ENCODE results near the gene JUNB.

JUNB gene

GRCh38 chr19:12778905-12779161, 12.5 kb upstream of the JUNB start:
- Histone ChIP-seq H3K4me2 (ENCODE audit: low read length) (peak overlapping the region; percentile 97), H2BK12ac (ENCODE audit: low read length) (peak overlapping the region; percentile 90), H3K36me3 (ENCODE audit: control insufficient read depth in 1 of 2, insufficient read depth in 2 of 2, low read length in 2 of 2) (peaks cover 0 to 4% of the 10 kb centered on the region in 2 experiments), H3K27me3 (ENCODE audit: insufficient read depth, low read length) (no peaks in the 10 kb centered on the region), H4K8ac (ENCODE audit: low read depth, low read length) (peak overlapping the region; percentile 89), H4K91ac (ENCODE audit: low read depth, low read length) (peak overlapping the region; percentile 93), H3K4ac (ENCODE audit: low read depth, low read length) (peak overlapping the region; percentile 18), H3K4me1 (ENCODE audit: control insufficient read depth in 1 of 2, insufficient read depth in 2 of 2, low read length in 2 of 2) (peaks cover 33 to 37% of the 10 kb centered on the region in 2 experiments), H2BK120ac (ENCODE audit: insufficient read depth, low read length, poor library complexity) (peak overlapping the region; percentile 69), H2BK5ac (ENCODE audit: low read depth, low read length, poor library complexity) (peak overlapping the region; percentile 86), H3K79me1 (ENCODE audit: low read length) (peaks cover 42% of the 10 kb centered on the region), H2AK5ac (ENCODE audit: low read length) (peak overlapping the region; percentile 88), H3K9me3 (ENCODE audit: insufficient read depth, low read depth, low read length) (no peaks in the 10 kb centered on the region), H3K23ac (ENCODE audit: low read length) (no peak overlapping the region), H3K27ac (ENCODE audit: low read depth, low read length) (peak overlapping the region; percentile 72), H3K14ac (ENCODE audit: low read length) (peak overlapping the region; percentile 73), H3K79me2 (ENCODE audit: control insufficient read depth, insufficient read depth, low read length, poor library complexity) (peaks cover 13% of the 10 kb centered on the region), H3K18ac (ENCODE audit: low read length) (peak overlapping the region; percentile 94), H3K9ac (ENCODE audit: low read length) (no peak overlapping the region), H4K12ac (ENCODE audit: low read depth, low read length) (peak overlapping the region; percentile 15), H2AFZ (ENCODE audit: insufficient read depth, low read length, poor library complexity) (no peak overlapping the region), H3K4me3 (ENCODE audit: low read depth, low read length) (no peak overlapping the region)
- WGBS (ENCODE audit: extremely low coverage, insufficient coverage, insufficient read length) = no CpG with 5 or more reads among the region's 6 CpGs
- DNase-seq = no peak

- H3K4me3 ChIP-seq (ENCODE audit: low read depth, low read length) = no peak overlapping the region
- H3K4me1 ChIP-seq (ENCODE audit: control insufficient read depth in 1 of 2, insufficient read depth in 2 of 2, low read length in 2 of 2) = peaks cover 34 to 41% of the 10 kb centered on the region in 2 experiments
- H3K79me1 ChIP-seq (ENCODE audit: low read length) = peaks cover 45% of the 10 kb centered on the region
- H3K9ac ChIP-seq (ENCODE audit: low read length) = no peak overlapping the region
- H3K79me2 ChIP-seq (ENCODE audit: control insufficient read depth, insufficient read depth, low read length, poor library complexity) = peaks cover 15% of the 10 kb centered on the region
- peak overlapping the region; percentile 86 for H2BK5ac ChIP-seq (ENCODE audit: low read depth, low read length, poor library complexity)
- H2AK5ac ChIP-seq (ENCODE audit: low read length) = peak overlapping the region; percentile 88
- H3K27ac ChIP-seq (ENCODE audit: low read depth, low read length) = peak overlapping the region; percentile 72
- H3K9me3 ChIP-seq (ENCODE audit: insufficient read depth, low read depth, low read length) = no peaks in the 10 kb centered on the region
- H2BK12ac ChIP-seq (ENCODE audit: low read length) = peak overlapping the region; percentile 90
- H4K8ac ChIP-seq (ENCODE audit: low read depth, low read length) = peak overlapping the region; percentile 89
- H4K91ac ChIP-seq (ENCODE audit: low read depth, low read length) = peak overlapping the region; percentile 93
- H3K36me3 ChIP-seq (ENCODE audit: control insufficient read depth in 1 of 2, insufficient read depth in 2 of 2, low read length in 2 of 2) = peaks cover 0 to 2% of the 10 kb centered on the region in 2 experiments
- H3K18ac ChIP-seq (ENCODE audit: low read length) = peak overlapping the region; percentile 94
- H3K4me2 ChIP-seq (ENCODE audit: low read length) = no peak overlapping the region
- no peak for DNase-seq
- H3K27me3 ChIP-seq (ENCODE audit: insufficient read depth, low read length) = no peaks in the 10 kb centered on the region
- peak overlapping the region; percentile 18 for H3K4ac ChIP-seq (ENCODE audit: low read depth, low read length)
- H2BK120ac ChIP-seq (ENCODE audit: insufficient read depth, low read length, poor library complexity) = peak overlapping the region; percentile 69
- H3K14ac ChIP-seq (ENCODE audit: low read length) = peak overlapping the region; percentile 67
- H2AFZ ChIP-seq (ENCODE audit: insufficient read depth, low read length, poor library complexity) = no peak overlapping the region
- no CpG with 5 or more reads among the region's 15 CpGs for WGBS (ENCODE audit: extremely low coverage, insufficient coverage, insufficient read length)
- peak overlapping the region; percentile 15 for H4K12ac ChIP-seq (ENCODE audit: low read depth, low read length)
- H3K23ac ChIP-seq (ENCODE audit: low read length) = no peak overlapping the region
These were observed 11.9 kb upstream of the JUNB start for GRCh38 chr19:12779162-12779993.

- peak overlapping the region; percentile 56 for H3K4ac ChIP-seq (ENCODE audit: low read depth, low read length)
- H4K91ac ChIP-seq (ENCODE audit: low read depth, low read length) = peak overlapping the region; percentile 100
- peak overlapping the region; percentile 70 for H3K4me3 ChIP-seq (ENCODE audit: low read depth, low read length)
- H3K14ac ChIP-seq (ENCODE audit: low read length) = peak overlapping the region; percentile 91
- H3K4me1 ChIP-seq (ENCODE audit: control insufficient read depth in 1 of 2, insufficient read depth in 2 of 2, low read length in 2 of 2) = peaks cover 50 to 59% of the 10 kb centered on the region in 2 experiments
- peak overlapping the region; percentile 25 for H4K12ac ChIP-seq (ENCODE audit: low read depth, low read length)
- H3K27me3 ChIP-seq (ENCODE audit: insufficient read depth, low read length) = no peaks in the 10 kb centered on the region
- H2BK12ac ChIP-seq (ENCODE audit: low read length) = peak overlapping the region; percentile 92
- H3K36me3 ChIP-seq (ENCODE audit: control insufficient read depth in 1 of 2, insufficient read depth in 2 of 2, low read length in 2 of 2) = no peaks in the 10 kb centered on the region
- H3K9ac ChIP-seq (ENCODE audit: low read length) = no peak overlapping the region
- H3K79me1 ChIP-seq (ENCODE audit: low read length) = peaks cover 62% of the 10 kb centered on the region
- DNase-seq = no peak
- peak overlapping the region; percentile 75 for H3K4me2 ChIP-seq (ENCODE audit: low read length)
- peak overlapping the region; percentile 44 for H2AK5ac ChIP-seq (ENCODE audit: low read length)
- peak overlapping the region; percentile 64 for H2AFZ ChIP-seq (ENCODE audit: insufficient read depth, low read length, poor library complexity)
- H3K18ac ChIP-seq (ENCODE audit: low read length) = peak overlapping the region; percentile 93
- peak overlapping the region; percentile 90 for H2BK5ac ChIP-seq (ENCODE audit: low read depth, low read length, poor library complexity)
- peak overlapping the region; percentile 96 for H3K27ac ChIP-seq (ENCODE audit: low read depth, low read length)
- H3K23ac ChIP-seq (ENCODE audit: low read length) = no peak overlapping the region
- H3K9me3 ChIP-seq (ENCODE audit: insufficient read depth, low read depth, low read length) = no peaks in the 10 kb centered on the region
- H4K8ac ChIP-seq (ENCODE audit: low read depth, low read length) = peak overlapping the region; percentile 91
- H2BK120ac ChIP-seq (ENCODE audit: insufficient read depth, low read length, poor library complexity) = peak overlapping the region; percentile 98
- no CpG with 5 or more reads among the region's 12 CpGs for WGBS (ENCODE audit: extremely low coverage, insufficient coverage, insufficient read length)
- H3K79me2 ChIP-seq (ENCODE audit: control insufficient read depth, insufficient read depth, low read length, poor library complexity) = peaks cover 13% of the 10 kb centered on the region
These were observed 9.2 kb upstream of the JUNB start for GRCh38 chr19:12782174-12782423.

GRCh38 chr19:12782424-12783290, 8.6 kb upstream of the JUNB start:
- H3K4ac ChIP-seq (ENCODE audit: low read depth, low read length) = peak overlapping the region; percentile 68
- peak overlapping the region; percentile 90 for H2BK5ac ChIP-seq (ENCODE audit: low read depth, low read length, poor library complexity)
- WGBS (ENCODE audit: extremely low coverage, insufficient coverage, insufficient read length) = no CpG with 5 or more reads among the region's 88 CpGs
- peak overlapping the region; percentile 98 for H2BK120ac ChIP-seq (ENCODE audit: insufficient read depth, low read length, poor library complexity)
- no peaks in the 10 kb centered on the region for H3K36me3 ChIP-seq (ENCODE audit: control insufficient read depth in 1 of 2, insufficient read depth in 2 of 2, low read length in 2 of 2)
- no peaks in the 10 kb centered on the region for H3K9me3 ChIP-seq (ENCODE audit: insufficient read depth, low read depth, low read length)
- H4K12ac ChIP-seq (ENCODE audit: low read depth, low read length) = peak overlapping the region; percentile 61
- no peak overlapping the region for H3K23ac ChIP-seq (ENCODE audit: low read length)
- H3K79me1 ChIP-seq (ENCODE audit: low read length) = peaks cover 60% of the 10 kb centered on the region
- H2AFZ ChIP-seq (ENCODE audit: insufficient read depth, low read length, poor library complexity) = peak overlapping the region; percentile 80
- peak overlapping the region; percentile 100 for H4K91ac ChIP-seq (ENCODE audit: low read depth, low read length)
- H3K4me3 ChIP-seq (ENCODE audit: low read depth, low read length) = peak overlapping the region; percentile 70
- H4K8ac ChIP-seq (ENCODE audit: low read depth, low read length) = peak overlapping the region; percentile 91
- H2BK12ac ChIP-seq (ENCODE audit: low read length) = peak overlapping the region; percentile 92
- H3K79me2 ChIP-seq (ENCODE audit: control insufficient read depth, insufficient read depth, low read length, poor library complexity) = peaks cover 13% of the 10 kb centered on the region
- H3K4me2 ChIP-seq (ENCODE audit: low read length) = peak overlapping the region; percentile 75
- peak overlapping the region; percentile 91 for H3K14ac ChIP-seq (ENCODE audit: low read length)
- peak overlapping the region; percentile 93 for H3K18ac ChIP-seq (ENCODE audit: low read length)
- DNase-seq = peak in 1 of 2 donors; percentile 52
- H3K9ac ChIP-seq (ENCODE audit: low read length) = peak overlapping the region; percentile 15
- peaks cover 47 to 55% of the 10 kb centered on the region in 2 experiments for H3K4me1 ChIP-seq (ENCODE audit: control insufficient read depth in 1 of 2, insufficient read depth in 2 of 2, low read length in 2 of 2)
- no peaks in the 10 kb centered on the region for H3K27me3 ChIP-seq (ENCODE audit: insufficient read depth, low read length)
- H3K27ac ChIP-seq (ENCODE audit: low read depth, low read length) = peak overlapping the region; percentile 96
- H2AK5ac ChIP-seq (ENCODE audit: low read length) = peak overlapping the region; percentile 51

Measured in trophoblast cell (in vitro differentiated cells and primary cell).